Liver (tissue), 3 donors: ENCODE results near the gene WASF2.

ENCODE experiments used
- CTCF ChIP-seq: fragments of 150-350 bp; IDR thresholded peaks from 2 replicates; pipeline ENCODE4 v1.5.1; 2017; ENCODE audit warnings: improper control_type of control experiment, low read depth, low read length; ENCODE audit not compliant: missing input control
- FOXA2 ChIP-seq: IDR thresholded peaks from 2 replicates; pipeline ENCODE4 v1.6.1; 2016; ENCODE audit warnings: antibody characterized with exemption
- HNF4G ChIP-seq: IDR thresholded peaks from 2 replicates; pipeline ENCODE4 v1.6.1; 2016; ENCODE audit warnings: antibody characterized with exemption
- ZBTB33 ChIP-seq: IDR thresholded peaks from 2 replicates; pipeline ENCODE4 v1.6.1; 2016; ENCODE audit warnings: antibody characterized with exemption
- donor health status: healthy.
- donor health status: healthy.

- TF ChIP-seq HNF4G, result no peak
- TF ChIP-seq ZBTB33, result no peak
- no peak for TF ChIP-seq CTCF
- no peak for TF ChIP-seq FOXA2
These were observed 120.9 kb downstream of the WASF2 start for GRCh38 chr1:27368869-27369582.
